ENCODE results near the gene ASB5. TPM values are rescaled to one million over a fixed set of nuclear protein-coding genes. Genes with fewer than 3 reads are reported as not detected.
"Not testable (repeated sequence)": the region's sequence is repeated elsewhere in the genome, so short reads cannot be mapped to it uniquely, and the experiment has no call there.

ASB5 gene
- total RNA-seq, 1 experiment from 2014 or later = not detected

- H3K27ac Mint-ChIP-seq (ENCODE audit: unreplicated experiment) = no peak overlapping the region
- intact Hi-C loops (cut with micrococcal nuclease; ENCODE audit: unreplicated experiment) = no loop called here
- H3K4me3 Mint-ChIP-seq (ENCODE audit: unreplicated experiment) = no peak overlapping the region
- no TSS peak for BruUV-seq (replicated peaks)
- DNase-seq = no peak
- Histone ChIP-seq H3K27me3 (replicated peaks; ENCODE audit: control insufficient read depth, insufficient read depth, low read length) (no peaks in the 10 kb centered on the region), H3K9me3 (no peaks in the 10 kb centered on the region), H3K4me3 (ENCODE audit: low read depth, low read length) (no peak overlapping the region), H3K36me3 (ENCODE audit: control insufficient read depth, insufficient read depth, low read length) (no peaks in the 10 kb centered on the region), H3K4me1 (peaks cover 23% of the 10 kb centered on the region)
- peaks cover 12% of the 10 kb centered on the region for H3K4me1 Mint-ChIP-seq (ENCODE audit: low read depth, unreplicated experiment)
- ChIA-PET CTCF (no interaction called here), POLR2A (no interaction called here)
- H3K27me3 Mint-ChIP-seq (ENCODE audit: insufficient read depth, unreplicated experiment) = no peaks in the 10 kb centered on the region
- H3K36me3 Mint-ChIP-seq (ENCODE audit: insufficient read depth, unreplicated experiment) = no peaks in the 10 kb centered on the region
- no peaks in the 10 kb centered on the region for H3K9me3 Mint-ChIP-seq (ENCODE audit: unreplicated experiment)
- TF ChIP-seq, protein P1, sequence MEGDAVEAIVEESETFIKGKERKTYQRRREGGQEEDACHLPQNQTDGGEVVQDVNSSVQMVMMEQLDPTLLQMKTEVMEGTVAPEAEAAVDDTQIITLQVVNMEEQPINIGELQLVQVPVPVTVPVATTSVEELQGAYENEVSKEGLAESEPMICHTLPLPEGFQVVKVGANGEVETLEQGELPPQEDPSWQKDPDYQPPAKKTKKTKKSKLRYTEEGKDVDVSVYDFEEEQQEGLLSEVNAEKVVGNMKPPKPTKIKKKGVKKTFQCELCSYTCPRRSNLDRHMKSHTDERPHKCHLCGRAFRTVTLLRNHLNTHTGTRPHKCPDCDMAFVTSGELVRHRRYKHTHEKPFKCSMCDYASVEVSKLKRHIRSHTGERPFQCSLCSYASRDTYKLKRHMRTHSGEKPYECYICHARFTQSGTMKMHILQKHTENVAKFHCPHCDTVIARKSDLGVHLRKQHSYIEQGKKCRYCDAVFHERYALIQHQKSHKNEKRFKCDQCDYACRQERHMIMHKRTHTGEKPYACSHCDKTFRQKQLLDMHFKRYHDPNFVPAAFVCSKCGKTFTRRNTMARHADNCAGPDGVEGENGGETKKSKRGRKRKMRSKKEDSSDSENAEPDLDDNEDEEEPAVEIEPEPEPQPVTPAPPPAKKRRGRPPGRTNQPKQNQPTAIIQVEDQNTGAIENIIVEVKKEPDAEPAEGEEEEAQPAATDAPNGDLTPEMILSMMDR (IDR thresholded peaks at IDR 0.05; ENCODE audit: insufficient read depth in 1 of 2, low read depth in 1 of 2, low read length in 1 of 2, severe bottlenecking in 1 of 2, unreplicated experiment in 1 of 2) = no peak
Measured at GRCh38 chr4:176300565-176300964, 31.5 kb upstream of the ASB5 start.

GRCh38 chr4:176300036-176300435 lies 31.0 kb upstream of the ASB5 start:
- Mint-ChIP-seq H3K4me1 (ENCODE audit: low read depth, unreplicated experiment) (peaks cover 12% of the 10 kb centered on the region), H3K36me3 (ENCODE audit: insufficient read depth, unreplicated experiment) (no peaks in the 10 kb centered on the region), H3K4me3 (ENCODE audit: unreplicated experiment) (no peak overlapping the region), H3K27me3 (ENCODE audit: insufficient read depth, unreplicated experiment) (no peaks in the 10 kb centered on the region), H3K9me3 (ENCODE audit: unreplicated experiment) (no peaks in the 10 kb centered on the region), H3K27ac (ENCODE audit: unreplicated experiment) (no peak overlapping the region)
- no peak overlapping the region for H3K4me3 ChIP-seq (ENCODE audit: low read depth, low read length)
- no peak for DNase-seq
- CTCF ChIA-PET = no interaction called here
- no peaks in the 10 kb centered on the region for H3K9me3 ChIP-seq
- TF ChIP-seq, protein P1 (IDR thresholded peaks at IDR 0.05; ENCODE audit: insufficient read depth in 1 of 2, low read depth in 1 of 2, low read length in 1 of 2, severe bottlenecking in 1 of 2, unreplicated experiment in 1 of 2) = no peak
- no peaks in the 10 kb centered on the region for H3K36me3 ChIP-seq (ENCODE audit: control insufficient read depth, insufficient read depth, low read length)
- intact Hi-C loops (cut with micrococcal nuclease; ENCODE audit: unreplicated experiment) = no loop called here
- POLR2A ChIA-PET = no interaction called here
- H3K4me1 ChIP-seq = peaks cover 23% of the 10 kb centered on the region
- BruUV-seq (replicated peaks) = no TSS peak
- no peaks in the 10 kb centered on the region for H3K27me3 ChIP-seq (replicated peaks; ENCODE audit: control insufficient read depth, insufficient read depth, low read length)

DNA sequence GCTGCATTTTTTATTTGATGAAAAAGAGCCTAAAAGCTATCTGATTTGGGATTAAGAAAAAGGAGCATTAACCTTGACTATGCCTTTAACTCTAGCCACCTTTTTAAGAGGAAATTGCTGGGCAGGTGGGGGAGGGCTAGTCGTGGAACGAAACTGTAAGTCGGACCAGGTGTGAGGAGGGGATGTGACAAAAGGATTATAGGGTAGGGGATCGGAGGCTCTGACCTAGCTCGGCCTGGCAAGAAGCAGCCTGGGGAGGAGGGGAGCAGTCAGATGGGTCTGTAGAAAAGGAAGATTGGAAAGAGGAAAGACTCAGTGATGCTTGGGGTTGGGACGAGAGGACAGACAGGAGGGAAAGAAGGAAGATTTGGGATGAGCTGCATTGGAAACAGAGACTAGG lies 29.6 kb upstream of the ASB5 start:
- H3K27ac Mint-ChIP-seq (ENCODE audit: unreplicated experiment) = no peak overlapping the region
- intact Hi-C loops (cut with micrococcal nuclease; ENCODE audit: unreplicated experiment) = no loop called here
- H3K4me3 ChIP-seq (ENCODE audit: low read depth, low read length) = no peak overlapping the region
- no peaks in the 10 kb centered on the region for H3K27me3 Mint-ChIP-seq (ENCODE audit: insufficient read depth, unreplicated experiment)
- H3K9me3 Mint-ChIP-seq (ENCODE audit: unreplicated experiment) = no peaks in the 10 kb centered on the region
- DNase-seq = no peak
- ChIA-PET POLR2A (no interaction called here), CTCF (no interaction called here)
- no peaks in the 10 kb centered on the region for H3K36me3 Mint-ChIP-seq (ENCODE audit: insufficient read depth, unreplicated experiment)
- H3K4me1 Mint-ChIP-seq (ENCODE audit: low read depth, unreplicated experiment) = peaks cover 8% of the 10 kb centered on the region
- BruUV-seq (replicated peaks) = no TSS peak
- no peaks in the 10 kb centered on the region for H3K36me3 ChIP-seq (ENCODE audit: control insufficient read depth, insufficient read depth, low read length)
- TF ChIP-seq, protein P1 (IDR thresholded peaks at IDR 0.05; ENCODE audit: insufficient read depth in 1 of 2, low read depth in 1 of 2, low read length in 1 of 2, severe bottlenecking in 1 of 2, unreplicated experiment in 1 of 2) = no peak
- H3K4me1 ChIP-seq = peaks cover 14% of the 10 kb centered on the region
- no peak overlapping the region for H3K4me3 Mint-ChIP-seq (ENCODE audit: unreplicated experiment)
- H3K27me3 ChIP-seq (replicated peaks; ENCODE audit: control insufficient read depth, insufficient read depth, low read length) = no peaks in the 10 kb centered on the region
- no peaks in the 10 kb centered on the region for H3K9me3 ChIP-seq

DNA sequence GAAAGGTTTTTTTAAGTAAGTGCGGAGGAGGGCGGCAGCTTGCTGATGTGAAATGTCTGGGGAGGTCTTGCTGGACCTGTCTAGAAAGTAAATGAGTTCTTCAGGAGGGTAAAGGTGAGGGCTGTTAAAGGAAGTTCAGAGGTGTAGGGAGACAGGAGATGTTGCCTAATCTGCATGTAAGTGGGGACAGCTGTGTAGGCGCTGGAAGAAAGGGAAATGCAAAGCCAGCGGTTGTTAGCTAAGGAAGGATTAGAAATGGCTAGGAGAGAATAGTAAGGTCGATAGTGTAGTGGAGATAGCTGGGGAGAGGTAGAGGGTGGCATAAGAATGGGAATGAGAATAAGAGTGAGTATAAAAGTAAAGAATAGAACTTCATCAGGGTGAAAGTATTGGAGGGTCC lies 26.9 kb upstream of the ASB5 start:
- DNase-seq; H3K36me3 Mint-ChIP-seq (ENCODE audit: insufficient read depth, unreplicated experiment); H3K4me3 ChIP-seq (ENCODE audit: low read depth, low read length); H3K27me3 Mint-ChIP-seq (ENCODE audit: insufficient read depth, unreplicated experiment); H3K4me1 Mint-ChIP-seq (ENCODE audit: low read depth, unreplicated experiment); H3K27me3 ChIP-seq (replicated peaks; ENCODE audit: control insufficient read depth, insufficient read depth, low read length); H3K4me1 ChIP-seq; BruUV-seq (replicated peaks); H3K9me3 ChIP-seq; H3K27ac Mint-ChIP-seq (ENCODE audit: unreplicated experiment); intact Hi-C loops (cut with micrococcal nuclease; ENCODE audit: unreplicated experiment); POLR2A ChIA-PET; H3K36me3 ChIP-seq (ENCODE audit: control insufficient read depth, insufficient read depth, low read length); CTCF ChIA-PET; H3K4me3 Mint-ChIP-seq (ENCODE audit: unreplicated experiment); H3K9me3 Mint-ChIP-seq (ENCODE audit: unreplicated experiment): not testable (repeated sequence)
